Measurements from ENCODE around the gene ZNF804B.

Gene ZNF804B

DNA sequence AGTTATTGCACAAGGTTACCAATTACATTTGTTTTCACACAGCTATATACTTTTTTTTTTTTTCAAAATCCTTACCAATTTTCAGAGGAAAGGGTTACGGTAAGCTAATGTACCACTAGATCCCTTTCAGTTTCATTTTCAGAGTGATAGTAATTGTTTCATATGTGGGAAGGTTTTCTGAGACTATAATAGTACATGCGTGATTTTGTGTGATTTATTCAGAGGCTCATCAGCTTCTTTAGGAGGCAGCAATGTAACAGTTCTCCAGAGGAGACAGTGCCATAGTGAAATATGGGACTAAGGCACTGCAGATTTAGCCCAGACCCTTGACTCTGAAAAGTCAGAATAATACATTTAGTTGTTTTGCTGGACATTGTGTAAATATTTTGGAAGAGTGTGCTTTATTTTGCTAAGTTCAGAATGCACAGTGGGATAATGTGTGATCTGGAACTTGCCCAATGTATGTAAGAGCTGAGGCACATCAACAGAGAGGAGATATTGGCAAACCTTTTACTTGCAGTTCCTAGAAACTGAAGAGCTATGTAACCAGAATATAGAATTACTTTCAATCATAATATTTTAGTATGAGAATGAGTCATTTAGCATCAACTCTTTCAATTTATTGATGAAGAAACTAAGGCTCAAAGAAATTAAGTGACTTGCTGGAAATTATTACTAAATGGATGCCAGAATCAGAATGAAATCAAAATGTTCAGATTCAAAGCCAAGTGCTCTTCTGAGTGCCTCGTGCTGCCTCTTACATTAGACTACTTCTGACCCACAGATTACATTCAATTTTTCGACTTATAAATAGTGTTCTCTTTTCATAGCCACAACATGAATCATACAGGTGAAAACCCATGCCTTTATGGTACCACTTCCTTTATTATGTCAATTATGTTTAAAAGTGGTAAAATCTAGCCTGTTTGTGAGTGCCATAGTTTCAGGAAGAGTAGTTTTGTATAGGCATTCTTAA, 243.8 kb downstream of the ZNF804B start:
- TF ChIP-seq EZH2phosphoT487 (IDR thresholded peaks at IDR 0.05; ENCODE audit: low read depth): no peak
- TF ChIP-seq, protein P1, sequence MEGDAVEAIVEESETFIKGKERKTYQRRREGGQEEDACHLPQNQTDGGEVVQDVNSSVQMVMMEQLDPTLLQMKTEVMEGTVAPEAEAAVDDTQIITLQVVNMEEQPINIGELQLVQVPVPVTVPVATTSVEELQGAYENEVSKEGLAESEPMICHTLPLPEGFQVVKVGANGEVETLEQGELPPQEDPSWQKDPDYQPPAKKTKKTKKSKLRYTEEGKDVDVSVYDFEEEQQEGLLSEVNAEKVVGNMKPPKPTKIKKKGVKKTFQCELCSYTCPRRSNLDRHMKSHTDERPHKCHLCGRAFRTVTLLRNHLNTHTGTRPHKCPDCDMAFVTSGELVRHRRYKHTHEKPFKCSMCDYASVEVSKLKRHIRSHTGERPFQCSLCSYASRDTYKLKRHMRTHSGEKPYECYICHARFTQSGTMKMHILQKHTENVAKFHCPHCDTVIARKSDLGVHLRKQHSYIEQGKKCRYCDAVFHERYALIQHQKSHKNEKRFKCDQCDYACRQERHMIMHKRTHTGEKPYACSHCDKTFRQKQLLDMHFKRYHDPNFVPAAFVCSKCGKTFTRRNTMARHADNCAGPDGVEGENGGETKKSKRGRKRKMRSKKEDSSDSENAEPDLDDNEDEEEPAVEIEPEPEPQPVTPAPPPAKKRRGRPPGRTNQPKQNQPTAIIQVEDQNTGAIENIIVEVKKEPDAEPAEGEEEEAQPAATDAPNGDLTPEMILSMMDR (IDR thresholded peaks at IDR 0.05; ENCODE audit: low read depth, low read length): no peak
- Histone ChIP-seq H3K4me2 (ENCODE audit: low read length) (peak overlapping the region; percentile 76), H3K9me3 (ENCODE audit: insufficient read depth, low read length) (no peaks in the 10 kb centered on the region), H2AFZ (ENCODE audit: low read depth, low read length) (peak overlapping the region; percentile 72), H3K27me3 (ENCODE audit: low read depth, low read length) (no peaks in the 10 kb centered on the region), H4K20me1 (ENCODE audit: insufficient read depth, low read length) (no peaks in the 10 kb centered on the region), H3K4me1 (ENCODE audit: low read length) (peaks cover 18% of the 10 kb centered on the region), H3K4me3 (ENCODE audit: low read length) (peak overlapping the region; percentile 65), H3K9ac (ENCODE audit: low read length) (peak overlapping the region; percentile 11; the same call in 1 of the 2 replicates), H3K27ac (ENCODE audit: low read length) (peak overlapping the region; percentile 51), H3K36me3 (replicated peaks; ENCODE audit: low read depth, low read length) (no peaks in the 10 kb centered on the region), H3K79me2 (ENCODE audit: low read length) (no peaks in the 10 kb centered on the region)

DNA sequence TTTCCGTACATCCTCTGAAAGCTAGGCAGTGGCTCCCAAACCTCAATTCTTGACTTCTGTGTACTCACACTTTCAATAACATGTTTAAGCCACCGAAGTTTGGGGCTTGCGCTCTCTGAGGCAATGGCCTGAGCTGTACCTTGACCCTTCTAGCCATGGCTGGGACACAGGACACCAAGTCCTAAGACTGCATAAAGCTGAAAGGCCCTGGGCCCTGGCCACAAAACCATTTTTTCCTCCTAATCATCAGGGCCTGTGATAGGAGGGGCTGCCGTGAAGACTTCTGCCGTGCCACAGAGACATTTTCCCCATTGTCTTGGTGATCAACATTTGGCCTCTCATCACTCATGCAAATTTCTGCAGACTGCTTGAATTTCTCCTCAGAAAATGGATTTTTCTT, 252.5 kb downstream of the ZNF804B start:
- Histone ChIP-seq H3K9me3 (ENCODE audit: insufficient read depth, low read length) (no peaks in the 10 kb centered on the region), H3K27me3 (ENCODE audit: low read depth, low read length) (no peaks in the 10 kb centered on the region), H3K27ac (ENCODE audit: low read length) (no peak overlapping the region), H3K4me1 (ENCODE audit: low read length) (no peaks in the 10 kb centered on the region), H3K79me2 (ENCODE audit: low read length) (no peaks in the 10 kb centered on the region), H4K20me1 (ENCODE audit: insufficient read depth, low read length) (no peaks in the 10 kb centered on the region), H3K4me2 (ENCODE audit: low read length) (no peak overlapping the region), H3K36me3 (replicated peaks; ENCODE audit: low read depth, low read length) (no peaks in the 10 kb centered on the region), H3K9ac (ENCODE audit: low read length) (no peak overlapping the region), H3K4me3 (ENCODE audit: low read length) (no peak overlapping the region), H2AFZ (ENCODE audit: low read depth, low read length) (no peak overlapping the region)
- TF ChIP-seq EZH2phosphoT487 (IDR thresholded peaks at IDR 0.05; ENCODE audit: low read depth): no peak
- TF ChIP-seq, protein P1 (IDR thresholded peaks at IDR 0.05; ENCODE audit: low read depth, low read length): no peak

DNA sequence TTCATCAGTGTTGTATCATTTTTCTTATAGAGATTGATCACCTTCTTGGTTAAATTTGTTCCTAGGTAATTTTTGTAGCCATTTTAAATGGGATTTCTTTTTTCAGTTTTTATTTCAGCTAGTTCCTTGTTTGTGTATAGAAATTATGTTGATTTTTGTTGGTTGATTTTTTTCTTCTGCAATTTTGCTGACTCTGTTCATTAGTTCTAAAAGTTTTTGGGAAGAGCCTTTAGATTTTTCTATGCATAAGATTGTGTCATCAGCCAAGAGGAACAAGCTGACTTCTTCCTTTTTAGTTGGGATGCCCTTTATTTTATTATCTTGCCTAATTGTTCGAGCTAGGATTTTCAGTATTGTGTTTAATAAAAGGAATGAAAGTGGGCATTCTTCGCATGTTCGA, 258.2 kb downstream of the ZNF804B start:
- Histone ChIP-seq H3K4me1 (ENCODE audit: low read length) (no peaks in the 10 kb centered on the region), H3K4me3 (ENCODE audit: low read length) (no peak overlapping the region), H3K27me3 (ENCODE audit: low read depth, low read length) (no peaks in the 10 kb centered on the region), H3K36me3 (replicated peaks; ENCODE audit: low read depth, low read length) (no peaks in the 10 kb centered on the region), H2AFZ (ENCODE audit: low read depth, low read length) (no peak overlapping the region), H4K20me1 (ENCODE audit: insufficient read depth, low read length) (no peaks in the 10 kb centered on the region), H3K79me2 (ENCODE audit: low read length) (no peaks in the 10 kb centered on the region), H3K27ac (ENCODE audit: low read length) (no peak overlapping the region), H3K9me3 (ENCODE audit: insufficient read depth, low read length) (no peaks in the 10 kb centered on the region), H3K9ac (ENCODE audit: low read length) (no peak overlapping the region), H3K4me2 (ENCODE audit: low read length) (no peak overlapping the region)
- no peak for TF ChIP-seq EZH2phosphoT487 (IDR thresholded peaks at IDR 0.05; ENCODE audit: low read depth)
- TF ChIP-seq, protein P1 (IDR thresholded peaks at IDR 0.05; ENCODE audit: low read depth, low read length): no peak

DNA sequence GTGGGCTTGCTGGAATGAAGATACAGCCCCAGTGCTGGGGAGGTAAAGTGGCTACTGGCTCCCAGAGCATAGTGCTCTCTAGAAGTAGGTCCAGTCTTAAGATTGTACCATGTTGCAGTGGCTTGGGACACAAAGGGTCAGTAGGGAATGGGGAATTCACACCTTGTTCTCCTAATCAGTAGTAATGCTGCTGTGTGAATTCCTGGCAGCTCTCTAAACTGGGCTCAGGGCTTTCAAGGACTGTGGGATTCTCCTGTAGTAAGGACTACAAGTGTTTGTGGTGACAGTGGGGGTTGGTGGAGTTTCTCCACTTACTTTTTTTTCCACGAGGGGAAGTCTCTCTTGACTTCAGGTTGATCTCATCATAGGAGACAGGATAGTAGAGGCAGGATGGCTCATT, 262.2 kb downstream of the ZNF804B start:
- no peak for TF ChIP-seq EZH2phosphoT487 (IDR thresholded peaks at IDR 0.05; ENCODE audit: low read depth)
- TF ChIP-seq, protein P1 (IDR thresholded peaks at IDR 0.05; ENCODE audit: low read depth, low read length): no peak
- no peaks in the 10 kb centered on the region for H3K4me1 ChIP-seq (ENCODE audit: low read length)
- H4K20me1 ChIP-seq (ENCODE audit: insufficient read depth, low read length): no peaks in the 10 kb centered on the region
- no peak overlapping the region for H3K27ac ChIP-seq (ENCODE audit: low read length)
- no peak overlapping the region for H2AFZ ChIP-seq (ENCODE audit: low read depth, low read length)
- no peaks in the 10 kb centered on the region for H3K79me2 ChIP-seq (ENCODE audit: low read length)
- no peak overlapping the region for H3K4me2 ChIP-seq (ENCODE audit: low read length)
- H3K36me3 ChIP-seq (replicated peaks; ENCODE audit: low read depth, low read length): no peaks in the 10 kb centered on the region
- no peaks in the 10 kb centered on the region for H3K27me3 ChIP-seq (ENCODE audit: low read depth, low read length)
- no peak overlapping the region for H3K9ac ChIP-seq (ENCODE audit: low read length)
- no peaks in the 10 kb centered on the region for H3K9me3 ChIP-seq (ENCODE audit: insufficient read depth, low read length)
- no peak overlapping the region for H3K4me3 ChIP-seq (ENCODE audit: low read length)

All from OCI-LY3 (cell line).